ENCODE data around the gene TAF11L12. TPM values are rescaled to one million over a fixed set of nuclear protein-coding genes. Genes with fewer than 3 reads are reported as not detected.

TAF11L12 gene
- total RNA-seq = not detected in 2 replicates

DNA sequence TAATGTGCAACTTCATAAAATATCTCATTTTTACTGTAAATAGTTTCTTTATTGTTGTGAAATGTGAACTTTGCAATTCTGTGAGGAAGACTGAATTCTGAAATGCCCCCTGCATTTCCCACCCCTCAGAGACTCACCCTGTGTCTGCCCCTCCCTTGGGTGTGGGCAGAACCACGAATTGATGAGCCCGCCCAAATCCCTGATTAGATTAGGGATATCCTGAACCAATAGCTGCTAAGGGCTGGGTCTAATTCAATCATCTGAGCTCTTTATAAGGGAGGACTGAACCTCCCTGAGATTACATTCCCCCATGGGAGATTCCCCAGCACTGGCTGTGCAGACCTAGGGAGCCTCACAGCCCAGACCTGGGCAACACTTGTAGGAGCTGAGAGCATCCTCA lies at the start of gene TAF11L12:
TAF11L12 (plus strand) TSS at position 301 of the 400 bp plus-strand sequence.

DNA sequence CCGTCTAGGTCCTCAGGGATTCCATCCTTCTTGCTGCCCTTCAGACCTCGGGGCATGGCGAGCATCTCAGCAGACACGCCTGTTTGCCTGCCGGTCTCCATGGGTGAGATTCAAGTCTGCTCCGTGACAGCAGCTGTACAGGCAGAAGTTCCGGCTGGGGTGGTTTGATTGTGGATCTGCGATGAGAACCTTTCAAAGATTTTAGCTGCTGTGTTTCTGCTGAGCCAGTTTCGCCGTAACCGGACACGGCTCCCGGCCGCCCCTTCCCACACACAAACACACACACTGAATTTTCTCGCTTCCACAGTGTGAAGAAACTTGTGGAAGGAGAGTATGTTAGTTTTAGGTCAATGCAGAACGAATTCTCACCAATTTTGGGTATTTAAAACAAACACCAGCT lies 24.5 kb upstream of the TAF11L12 start, which contains the start of gene TAF11L7:
TAF11L7 (minus strand) TSS at position 101 of the 400 bp plus-strand sequence.

DNA sequence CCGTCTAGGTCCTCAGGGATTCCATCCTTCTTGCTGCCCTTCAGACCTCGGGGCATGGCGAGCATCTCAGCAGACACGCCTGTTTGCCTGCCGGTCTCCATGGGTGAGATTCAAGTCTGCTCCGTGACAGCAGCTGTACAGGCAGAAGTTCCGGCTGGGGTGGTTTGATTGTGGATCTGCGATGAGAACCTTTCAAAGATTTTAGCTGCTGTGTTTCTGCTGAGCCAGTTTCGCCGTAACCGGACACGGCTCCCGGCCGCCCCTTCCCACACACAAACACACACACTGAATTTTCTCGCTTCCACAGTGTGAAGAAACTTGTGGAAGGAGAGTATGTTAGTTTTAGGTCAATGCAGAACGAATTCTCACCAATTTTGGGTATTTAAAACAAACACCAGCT lies 19.3 kb upstream of the TAF11L12 start, which contains the start of gene TAF11L8:
TAF11L8 (minus strand) TSS at position 101 of the 400 bp plus-strand sequence.

DNA sequence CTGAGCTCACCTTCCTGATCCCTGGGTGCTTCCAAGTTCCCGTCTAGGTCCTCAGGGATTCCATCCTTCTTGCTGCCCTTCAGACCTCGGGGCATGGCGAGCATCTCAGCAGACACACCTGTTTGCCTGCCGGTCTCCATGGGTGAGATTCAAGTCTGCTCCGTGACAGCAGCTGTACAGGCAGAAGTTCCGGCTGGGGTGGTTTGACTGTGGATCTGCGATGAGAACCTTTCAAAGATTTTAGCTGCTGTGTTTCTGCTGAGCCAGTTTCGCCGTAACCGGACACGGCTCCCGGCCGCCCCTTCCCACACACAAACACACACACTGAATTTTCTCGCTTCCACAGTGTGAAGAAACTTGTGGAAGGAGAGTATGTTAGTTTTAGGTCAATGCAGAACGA lies 15.9 kb upstream of the TAF11L12 start, which contains the start of gene TAF11L9:
TAF11L9 (minus strand) TSS at position 140 of the 400 bp plus-strand sequence.

DNA sequence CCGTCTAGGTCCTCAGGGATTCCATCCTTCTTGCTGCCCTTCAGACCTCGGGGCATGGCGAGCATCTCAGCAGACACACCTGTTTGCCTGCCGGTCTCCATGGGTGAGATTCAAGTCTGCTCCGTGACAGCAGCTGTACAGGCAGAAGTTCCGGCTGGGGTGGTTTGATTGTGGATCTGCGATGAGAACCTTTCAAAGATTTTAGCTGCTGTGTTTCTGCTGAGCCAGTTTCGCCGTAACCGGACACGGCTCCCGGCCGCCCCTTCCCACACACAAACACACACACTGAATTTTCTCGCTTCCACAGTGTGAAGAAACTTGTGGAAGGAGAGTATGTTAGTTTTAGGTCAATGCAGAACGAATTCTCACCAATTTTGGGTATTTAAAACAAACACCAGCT lies 12.5 kb upstream of the TAF11L12 start, which contains the start of gene TAF11L10:
TAF11L10 (minus strand) TSS at position 101 of the 400 bp plus-strand sequence.

DNA sequence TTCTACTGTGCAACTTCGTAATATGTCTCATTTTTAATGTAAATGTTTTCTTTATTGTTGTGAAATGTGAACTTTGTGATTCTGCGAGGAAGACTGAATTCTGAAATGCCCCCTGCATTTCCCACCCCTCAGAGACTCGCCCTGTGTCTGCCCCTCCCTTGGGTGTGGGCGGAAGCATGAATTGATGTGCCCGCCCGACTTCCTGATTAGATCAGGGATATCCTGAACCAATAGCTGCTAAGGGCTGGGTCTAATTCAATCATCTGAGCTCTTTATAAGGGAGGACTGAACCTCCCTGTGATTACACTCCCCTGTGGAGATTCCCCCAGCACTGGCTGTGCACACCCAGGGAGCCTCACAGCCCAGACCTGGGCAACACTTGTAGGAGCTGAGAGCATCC lies 6.3 kb upstream of the TAF11L12 start, which contains the start of gene TAF11L11:
TAF11L11 (plus strand) TSS at position 304 of the 400 bp plus-strand sequence.

DNA sequence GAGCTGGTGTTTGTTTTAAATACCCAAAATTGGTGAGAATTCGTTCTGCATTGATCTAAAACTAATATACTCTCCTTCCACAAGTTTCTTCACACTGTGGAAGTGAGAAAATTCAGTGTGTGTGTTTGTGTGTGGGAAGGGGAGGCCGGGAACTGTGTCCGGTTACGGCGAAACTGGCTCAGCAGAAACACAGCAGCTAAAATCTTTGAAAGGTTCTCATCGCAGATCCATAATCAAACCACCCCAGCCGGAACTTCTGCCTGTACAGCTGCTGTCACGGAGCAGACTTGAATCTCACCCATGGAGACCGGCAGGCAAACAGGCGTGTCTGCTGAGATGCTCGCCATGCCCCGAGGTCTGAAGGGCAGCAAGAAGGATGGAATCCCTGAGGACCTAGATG lies 21.6 kb downstream of the TAF11L12 start, which contains the start of gene TAF11L13:
TAF11L13 (plus strand) TSS at position 301 of the 400 bp plus-strand sequence.

DNA sequence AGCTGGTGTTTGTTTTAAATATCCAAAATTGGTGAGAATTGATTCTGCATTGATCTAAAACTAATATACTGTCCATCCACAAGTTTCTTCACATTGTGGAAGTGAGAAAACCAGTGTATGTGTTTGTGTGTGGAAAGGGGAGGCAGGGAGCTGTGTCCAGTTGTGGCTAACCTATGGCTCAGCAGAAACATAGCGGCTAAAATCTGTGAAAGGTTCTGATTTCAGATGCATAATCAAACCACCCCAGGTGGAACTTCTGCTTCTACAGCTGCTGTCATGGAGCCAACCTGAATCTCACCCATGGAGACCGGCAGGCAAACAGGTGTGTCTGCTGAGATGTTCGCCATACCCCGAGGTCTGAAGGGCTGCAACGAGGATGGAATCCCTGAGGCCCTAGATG lies 24.0 kb downstream of the TAF11L12 start, which contains the start of gene TAF11L14:
TAF11L14 (plus strand) TSS at position 301 of the 400 bp plus-strand sequence.

Other genes starting within 250 kb of the TAF11L12 start
- gene TAF11L2, start 112.2 kb upstream of the TAF11L12 start, total RNA-seq = not detected in 2 replicates
- gene TAF11L3, start 92.0 kb upstream of the TAF11L12 start, total RNA-seq = not detected in 2 replicates
- not detected in 2 replicates for gene TAF11L4, start 88.6 kb upstream of the TAF11L12 start, total RNA-seq
- not detected in 2 replicates for gene TAF11L5, start 85.2 kb upstream of the TAF11L12 start, total RNA-seq
- not detected in 2 replicates for gene TAF11L6, start 81.7 kb upstream of the TAF11L12 start, total RNA-seq
- gene TAF11L7, start 24.6 kb upstream of the TAF11L12 start, total RNA-seq = not detected in 2 replicates
- gene TAF11L8, start 19.4 kb upstream of the TAF11L12 start, total RNA-seq = not detected in 2 replicates
- gene TAF11L9, start 16.0 kb upstream of the TAF11L12 start, total RNA-seq = not detected in 2 replicates
- gene TAF11L10, start 12.6 kb upstream of the TAF11L12 start, total RNA-seq = not detected in 2 replicates
- not detected in 2 replicates for gene TAF11L11, start 6.2 kb upstream of the TAF11L12 start, total RNA-seq
- gene TAF11L13, start 21.7 kb downstream of the TAF11L12 start, total RNA-seq = 0.28 TPM in 1 of 2 replicates, not detected in the other
- not detected in 2 replicates for gene TAF11L14, start 24.1 kb downstream of the TAF11L12 start, total RNA-seq

Data from regular cardiac myocyte (primary cell).